HG02981 (cell line): ENCODE data around the gene MINDY4B.

ENCODE experiments used
- ATAC-seq: cut with Tn5 transposase; IDR thresholded peaks from one replicate; pipeline ENCODE4 v1.9.1; 2021; ENCODE audit warnings: mild to moderate bottlenecking, moderate library complexity; ENCODE audit not compliant: unreplicated experiment

MINDY4B gene

DNA sequence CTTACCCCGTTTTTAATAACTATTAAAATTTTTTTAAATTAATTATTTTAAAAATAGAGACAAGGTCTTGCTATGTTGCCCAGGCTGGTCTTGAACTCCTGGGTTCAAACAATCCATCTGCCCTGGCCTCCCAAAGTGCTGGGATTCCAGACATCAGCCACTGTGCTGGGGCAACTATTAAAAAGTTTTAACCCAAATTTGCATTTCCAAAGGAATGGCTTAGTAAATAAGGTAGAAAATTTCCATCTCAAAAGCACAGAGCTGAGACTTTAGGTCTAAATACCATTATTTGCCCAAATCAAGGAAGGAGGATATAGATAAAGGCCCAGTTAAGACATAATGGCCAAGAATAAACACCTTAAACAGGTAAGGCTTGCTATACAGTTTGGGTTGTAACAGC, 56.4 kb downstream of the MINDY4B start:
- ATAC-seq, result no peak

DNA sequence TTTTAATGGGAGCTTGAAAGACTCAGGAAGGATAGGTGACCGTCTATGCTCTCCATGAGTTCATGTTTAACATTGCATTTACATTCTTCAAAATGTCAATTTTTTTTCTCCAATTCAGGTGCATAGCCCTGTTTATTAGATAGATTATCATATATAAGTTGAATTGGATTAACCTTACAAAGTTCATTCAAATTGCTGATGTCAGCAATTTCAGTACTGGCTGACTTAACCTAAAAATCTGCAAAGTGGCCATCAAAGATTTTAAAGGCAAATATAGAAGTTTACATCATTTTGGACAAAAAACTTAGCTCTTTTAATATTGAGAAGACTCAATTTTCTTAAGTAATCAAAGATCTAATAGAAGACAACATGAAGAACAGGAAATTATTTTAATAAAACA, 57.8 kb downstream of the MINDY4B start:
- no peak for ATAC-seq

DNA sequence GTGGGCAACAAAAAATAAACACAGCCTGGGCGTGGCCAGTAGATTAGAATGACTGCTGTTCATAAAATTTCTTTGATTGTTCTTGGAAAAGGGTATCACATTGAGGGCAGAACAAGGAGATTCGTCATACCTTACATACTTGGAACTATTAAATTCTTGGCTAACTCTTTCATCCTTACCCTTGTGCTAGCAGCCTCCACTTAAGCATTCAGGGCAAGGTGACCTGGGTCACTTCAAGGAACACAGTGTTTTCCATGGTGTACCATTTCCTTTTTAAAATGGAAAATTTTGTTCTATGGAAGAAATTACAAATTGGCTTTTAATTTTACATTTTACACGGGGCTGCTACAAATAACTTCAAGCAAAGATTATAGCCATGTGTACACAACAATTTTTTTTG, 60.8 kb downstream of the MINDY4B start:
- no peak for ATAC-seq

DNA sequence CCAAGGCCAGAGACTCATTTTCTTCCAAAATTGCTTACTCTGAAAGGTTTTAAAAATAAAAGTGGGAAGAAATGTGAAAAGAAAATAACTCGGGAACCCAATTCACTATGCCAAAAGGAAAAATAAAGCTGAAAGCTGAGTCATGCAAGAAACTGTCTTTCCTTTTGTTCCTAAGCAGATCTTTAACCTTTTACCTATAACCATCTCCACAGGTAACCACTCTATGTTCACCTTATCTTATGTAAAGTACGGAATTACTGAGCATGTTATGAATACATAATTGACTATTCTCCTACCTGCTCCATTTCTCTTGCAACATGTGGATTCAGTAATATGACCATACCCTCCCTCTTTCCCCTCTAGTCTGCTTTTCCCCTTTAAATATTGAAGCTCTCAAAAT, 62.0 kb downstream of the MINDY4B start:
- no peak for ATAC-seq

DNA sequence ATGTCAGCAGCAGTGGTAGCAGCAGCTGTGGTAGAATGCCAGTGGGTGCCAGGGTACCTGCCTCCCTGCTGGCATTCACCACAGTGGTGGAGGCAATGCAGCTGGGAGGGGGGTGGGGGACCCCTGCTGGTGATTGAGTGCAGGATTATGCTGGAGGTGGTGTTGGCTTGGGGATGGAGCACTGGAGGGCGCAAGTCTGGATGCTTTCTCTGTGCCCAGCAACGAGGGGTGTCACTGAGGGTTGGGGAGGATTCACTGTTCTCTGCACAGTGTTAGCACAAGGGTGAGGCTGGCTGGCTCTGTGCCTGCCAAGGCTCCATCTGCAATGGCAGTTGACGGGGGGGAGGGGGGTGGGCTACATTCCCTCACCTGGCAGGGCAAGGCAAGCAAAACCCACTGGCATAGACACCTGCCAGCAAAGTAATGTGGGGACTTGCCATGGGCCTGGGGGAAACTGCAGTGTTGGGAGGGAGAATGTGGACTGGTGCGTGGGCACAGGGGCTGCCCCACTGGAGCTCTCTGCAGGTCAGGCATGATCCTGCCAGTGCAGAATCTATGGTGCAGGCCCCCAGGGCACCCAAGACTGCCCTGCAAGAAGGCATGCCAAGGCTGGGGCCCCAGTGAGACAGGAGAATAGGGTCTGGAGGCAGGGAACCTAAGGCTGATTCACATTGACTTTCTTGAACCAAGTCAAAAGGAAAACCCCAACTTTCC, 64.3 kb downstream of the MINDY4B start:
- no peak for ATAC-seq

DNA sequence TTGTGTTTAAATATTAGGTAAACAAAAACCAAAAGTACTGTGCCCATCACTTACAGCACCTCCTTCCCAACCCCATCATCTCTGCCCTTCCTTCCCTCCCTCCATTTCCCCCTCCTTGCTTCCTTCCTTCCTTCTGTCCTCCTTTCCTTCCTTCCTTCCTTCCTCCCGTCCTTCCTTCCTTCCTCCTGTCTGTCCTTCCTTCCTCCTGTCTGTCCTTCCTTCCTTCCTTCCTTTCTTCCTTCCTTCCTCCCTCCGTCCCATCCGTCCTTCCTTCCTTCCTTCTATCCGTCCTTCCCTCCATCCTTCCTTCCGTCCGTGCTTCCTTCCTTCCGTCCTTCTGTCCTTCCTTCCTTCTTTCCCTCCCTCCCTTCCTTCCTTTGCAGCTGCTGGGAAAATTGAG, 74.5 kb downstream of the MINDY4B start:
- no peak for ATAC-seq

DNA sequence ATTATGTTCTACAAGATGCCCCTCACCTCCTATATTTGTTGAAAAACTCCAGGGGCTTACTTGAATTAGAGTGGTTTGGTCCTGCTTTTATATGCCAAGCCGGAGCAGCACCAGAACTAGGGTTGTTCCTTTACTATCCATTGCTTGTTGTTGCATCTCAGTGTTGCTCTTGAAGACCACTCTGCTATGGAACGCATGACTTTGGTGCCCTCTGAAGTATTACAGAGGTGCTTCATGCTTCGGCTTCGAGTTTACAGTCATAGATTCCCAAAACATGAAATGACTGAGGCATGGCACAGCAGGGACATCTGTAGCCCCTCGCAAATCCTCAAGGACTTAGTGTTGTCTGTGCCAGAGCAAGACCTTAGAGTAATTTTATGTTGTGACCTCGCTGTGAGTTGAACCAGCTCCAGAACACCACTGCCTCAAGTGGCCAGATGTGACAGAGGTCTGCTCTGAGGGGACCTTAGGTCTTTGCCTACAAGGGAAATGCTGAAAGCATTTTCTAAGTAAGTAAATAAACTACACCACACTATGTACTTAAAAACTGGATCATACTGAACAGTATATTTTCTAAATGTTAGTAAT, 75.1 kb downstream of the MINDY4B start:
- no peak for ATAC-seq

DNA sequence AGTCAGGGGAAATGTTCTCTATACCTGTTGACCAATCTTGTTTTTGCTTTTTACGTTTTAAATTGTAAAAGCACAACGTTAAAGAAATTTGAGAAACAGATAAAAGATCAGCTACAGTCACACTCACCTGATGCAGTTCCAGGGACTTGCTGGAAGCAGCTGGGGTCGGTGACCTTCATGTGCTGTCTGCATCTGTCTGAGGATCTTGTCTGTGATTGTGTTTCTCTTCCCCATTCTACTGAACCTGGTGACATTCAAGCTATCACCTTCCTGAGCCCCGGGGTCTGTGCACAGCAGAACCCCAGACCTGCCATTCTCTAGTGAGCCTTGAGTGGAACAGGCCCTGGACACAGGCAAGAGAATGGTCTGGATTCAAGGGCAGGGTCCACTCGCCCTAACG, 75.8 kb downstream of the MINDY4B start:
- ATAC-seq, result no peak

DNA sequence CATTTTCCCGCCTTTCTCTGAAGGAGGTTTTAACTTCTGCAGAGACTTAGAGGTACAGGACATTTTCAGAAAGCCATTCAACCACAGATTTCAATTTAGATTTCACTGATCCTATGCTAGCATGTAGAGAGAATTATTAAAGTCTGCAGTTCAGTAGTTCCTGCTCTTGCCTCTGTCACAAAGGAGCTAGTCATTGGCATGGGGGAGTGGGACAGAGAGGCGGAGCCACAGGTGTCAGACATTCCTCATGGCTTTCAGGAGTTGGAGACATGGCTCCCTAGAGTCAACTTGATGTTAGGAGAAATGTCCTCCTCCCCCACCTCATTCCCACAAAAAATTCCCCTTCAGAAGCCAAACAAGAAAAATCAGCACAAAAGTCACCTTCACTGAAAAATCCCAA, 76.2 kb downstream of the MINDY4B start:
- no peak for ATAC-seq

DNA sequence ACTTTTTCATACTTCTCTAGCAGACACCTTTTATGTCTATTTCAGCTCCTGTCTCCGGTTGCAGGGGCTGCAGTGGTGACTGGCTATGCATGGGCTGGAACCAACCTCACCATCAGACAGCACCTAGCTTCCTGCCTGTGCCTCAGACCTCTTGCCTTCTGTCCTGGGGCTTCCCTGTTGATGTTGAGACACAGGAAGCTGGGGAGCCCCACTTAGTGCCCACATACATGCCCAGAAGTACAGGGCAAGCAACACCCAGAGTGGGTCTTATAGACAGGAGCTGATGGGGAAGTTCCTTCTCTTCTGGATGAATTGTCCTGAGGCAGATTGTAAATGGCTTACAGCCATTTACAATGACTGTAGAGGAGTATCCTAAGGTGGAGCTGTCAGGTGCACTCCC, 77.0 kb downstream of the MINDY4B start:
- no peak for ATAC-seq

DNA sequence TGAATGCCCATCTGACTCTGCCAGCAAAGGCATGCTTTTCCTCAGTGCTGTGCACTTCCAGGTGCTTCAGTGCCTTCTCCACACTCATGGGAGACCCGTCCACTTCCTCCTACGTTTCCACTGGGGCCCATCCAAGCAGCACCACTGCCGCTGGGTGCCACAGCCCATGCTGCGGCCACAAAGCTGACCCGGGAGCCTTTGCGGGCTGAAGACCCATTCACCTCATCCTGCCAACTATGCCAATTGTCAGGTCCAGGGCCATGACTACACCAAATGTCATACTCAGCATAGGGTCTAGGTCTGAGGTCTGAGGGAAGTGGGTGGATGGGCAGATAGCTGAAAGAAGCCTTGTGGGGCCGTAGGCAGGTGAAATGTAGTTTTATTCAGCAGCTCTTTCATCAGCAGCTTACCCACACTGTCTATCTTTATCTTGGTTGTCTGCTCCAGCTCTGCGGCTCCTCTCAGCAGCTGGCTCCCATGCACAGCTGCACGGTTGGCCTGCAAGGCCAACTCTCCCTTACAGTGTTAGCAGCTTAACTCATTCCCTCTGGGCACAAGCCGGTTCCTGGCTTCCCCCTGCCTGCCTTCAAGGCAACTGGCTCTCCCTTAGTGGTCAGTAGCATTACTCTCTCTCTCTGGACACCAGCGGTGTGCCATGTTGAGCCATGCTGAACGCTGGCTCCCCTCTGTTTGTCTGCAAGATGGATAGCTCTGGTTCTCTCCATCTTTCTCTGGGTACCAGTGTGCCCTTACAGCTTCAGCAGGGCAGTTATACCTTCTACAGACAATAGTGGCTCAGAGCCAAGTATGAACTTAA, 78.6 kb downstream of the MINDY4B start:
- ATAC-seq, result no peak

DNA sequence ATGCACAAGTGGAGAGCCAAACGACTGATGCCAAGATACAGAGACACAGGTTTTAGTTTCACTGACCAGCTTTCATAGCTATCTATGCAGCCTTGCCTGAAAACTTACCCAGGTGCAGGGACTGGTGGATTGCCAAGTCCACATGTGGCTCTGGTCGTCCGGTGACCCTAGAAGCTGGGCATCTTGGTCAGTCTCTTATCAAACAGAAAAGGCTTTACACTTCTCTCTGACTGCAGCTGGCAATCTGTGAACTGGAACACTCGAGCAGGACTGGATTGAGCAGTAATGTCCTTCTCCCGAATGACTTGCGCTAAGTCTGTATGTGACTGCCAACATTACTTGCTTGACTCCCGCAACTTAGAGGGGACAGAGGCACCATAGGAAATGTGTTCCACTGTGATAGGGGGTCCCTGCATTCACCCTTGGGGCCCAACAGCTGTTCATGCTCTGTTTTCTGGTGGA, 79.3 kb downstream of the MINDY4B start:
- ATAC-seq, result no peak

DNA sequence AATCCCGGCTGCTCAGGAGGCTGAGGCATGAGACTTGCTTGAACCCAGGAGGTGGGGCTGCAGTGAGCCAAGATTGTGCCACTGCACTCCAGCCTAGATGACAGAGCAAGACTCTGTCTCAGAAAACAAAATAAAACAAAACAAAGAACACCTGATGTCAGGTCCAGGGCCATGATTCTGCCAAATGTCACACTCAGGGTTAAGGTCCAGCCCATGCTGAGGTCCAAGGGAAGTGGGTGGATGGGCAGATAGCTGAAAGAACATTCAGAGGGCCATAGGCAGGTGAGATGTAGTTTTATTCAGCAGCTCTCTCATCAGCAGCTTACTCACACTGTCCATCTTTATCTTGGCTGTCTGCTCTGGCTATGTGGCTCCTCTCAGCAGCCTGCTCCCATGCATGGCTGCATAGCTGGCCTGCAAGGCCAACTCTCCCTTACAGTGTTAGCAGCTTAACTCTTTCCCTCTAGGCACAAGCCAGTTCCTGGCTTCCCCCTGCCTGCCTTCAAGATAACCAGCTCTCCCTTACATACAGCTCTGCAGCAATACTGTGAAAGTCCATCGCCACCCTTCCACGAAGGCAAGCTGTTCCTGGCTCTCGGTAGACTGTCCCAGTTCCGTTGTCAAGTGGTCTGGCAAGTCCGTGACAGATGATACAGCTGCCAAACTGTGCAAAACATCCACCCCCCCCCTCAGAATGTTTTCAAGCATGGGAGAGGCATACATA, 79.9 kb downstream of the MINDY4B start:
- no peak for ATAC-seq

DNA sequence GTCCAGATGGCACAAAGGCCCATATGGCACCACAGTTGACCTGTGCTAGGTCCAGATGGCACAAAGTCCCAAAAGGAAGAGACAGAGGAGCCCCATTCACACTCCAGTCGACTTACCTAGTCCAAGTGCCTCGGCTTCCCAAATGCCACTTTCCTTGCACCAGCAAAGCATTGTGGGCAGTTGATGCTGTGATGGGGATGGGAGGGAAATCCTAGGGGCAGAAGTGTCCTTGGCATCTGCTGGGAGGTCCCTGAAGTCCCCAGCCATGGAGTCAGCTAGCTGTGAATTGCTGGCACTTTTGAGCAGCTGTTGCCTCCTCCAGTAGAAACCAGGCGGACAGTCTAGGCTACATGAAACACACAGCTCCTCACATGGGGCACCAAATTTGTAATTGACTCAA, 82.0 kb downstream of the MINDY4B start:
- no peak for ATAC-seq

DNA sequence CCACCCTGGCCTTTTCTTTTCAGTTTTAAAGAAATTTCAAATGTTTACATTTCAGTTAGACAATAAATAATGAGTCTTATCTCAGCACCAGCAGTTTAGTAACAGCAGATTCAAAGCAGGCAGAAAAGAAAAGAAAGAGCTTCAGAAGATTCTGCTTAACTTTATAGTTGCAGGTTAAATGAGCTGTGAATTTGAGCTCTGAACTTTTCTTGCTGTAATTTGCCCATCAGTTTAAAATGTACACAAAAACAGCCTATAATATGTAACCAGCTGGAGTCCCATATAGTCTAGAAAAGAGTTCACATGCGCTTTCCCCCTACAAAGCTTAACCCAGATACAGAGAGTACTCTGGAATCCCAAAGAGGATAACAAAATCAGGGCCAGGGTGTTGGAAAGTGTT, 82.6 kb downstream of the MINDY4B start:
- ATAC-seq, result no peak
